ENCODE measurements around the gene CPTP. TPM values are rescaled to one million over a fixed set of nuclear protein-coding genes. Genes with fewer than 3 reads are reported as not detected.

Gene CPTP
- total RNA-seq, 3 donors from 2014 or later (not counting 1 experiment from before 2014, with no cell fraction given): 8.0 to 14.6 (median 12.3) TPM

GRCh38 chr1:1298861-1299685 lies 25.5 kb upstream of the CPTP start:
- H3K36me3 Mint-ChIP-seq: no peaks in the 10 kb centered on the region
- no peak overlapping the region for H3K4me3 ChIP-seq (ENCODE audit: low read length)
- H3K27me3 ChIP-seq (ENCODE audit: control insufficient read depth, insufficient read depth, low read length): no peaks in the 10 kb centered on the region
- no peaks in the 10 kb centered on the region for H3K36me3 ChIP-seq (ENCODE audit: control insufficient read depth, insufficient read depth, low read length)
- no peak for TF ChIP-seq CTCF (IDR thresholded peaks at IDR 0.05)
- H3K4me1 Mint-ChIP-seq: peaks cover 0 to 3% of the 10 kb centered on the region in 2 donors
- intact Hi-C loops (cut with micrococcal nuclease): no loop called here
- DNase-seq: no peak
- WGBS (ENCODE audit: insufficient coverage): 82% methylated on average over 28 of the region's 30 CpGs
- H3K9me3 Mint-ChIP-seq: no peaks in the 10 kb centered on the region
- no peak overlapping the region for H3K4me3 Mint-ChIP-seq
- no peaks in the 10 kb centered on the region for H3K27me3 Mint-ChIP-seq (ENCODE audit: low read depth in 2 of 2)
- peak in 1 of 3 donors; percentile 46 for ATAC-seq
- H3K27ac Mint-ChIP-seq: no peak overlapping the region
- peaks cover 4% of the 10 kb centered on the region for H3K4me1 ChIP-seq (ENCODE audit: control insufficient read depth, insufficient read depth, low read length)
- H3K27ac ChIP-seq (ENCODE audit: low read length): no peak overlapping the region
- no peaks in the 10 kb centered on the region for H3K9me3 ChIP-seq (ENCODE audit: control insufficient read depth, insufficient read depth, low read length)

DNA sequence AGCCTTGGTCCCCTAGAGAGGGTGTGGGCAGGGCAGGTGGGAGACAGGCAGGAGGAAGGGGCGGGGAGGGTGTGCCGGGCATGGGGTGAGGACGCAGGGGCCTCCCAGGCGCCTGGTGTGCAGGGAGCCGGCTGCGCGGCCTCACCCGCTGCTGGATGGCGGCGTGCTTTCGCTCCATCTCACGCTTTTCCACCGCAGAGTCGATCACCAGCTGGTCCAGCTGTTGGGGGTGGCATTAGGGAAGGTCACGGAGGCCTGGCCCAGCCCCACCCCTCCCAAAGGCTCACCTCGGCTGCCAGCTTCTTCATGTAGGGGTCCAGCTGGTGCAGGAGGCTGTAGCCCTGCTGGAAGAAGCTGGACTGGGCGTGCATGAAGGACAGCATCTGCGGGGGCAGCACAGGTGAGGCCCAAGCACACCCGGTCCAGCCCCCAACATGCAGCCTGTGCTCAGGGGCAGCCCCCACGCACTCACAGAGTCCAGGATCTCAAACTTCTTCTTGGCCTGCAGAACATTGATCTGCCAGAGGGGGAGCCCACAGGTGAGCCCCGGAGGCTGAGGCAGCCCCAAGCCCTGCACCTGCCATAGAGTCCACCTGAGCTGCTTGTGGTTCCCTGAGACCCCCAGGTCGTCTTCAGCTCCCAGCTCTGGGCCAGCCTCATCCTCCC lies 24.8 kb upstream of the CPTP start:
- ATAC-seq (peak in 2 of 3 donors; percentile 46 to 48), DNase-seq (peak in 1 of 2 donors; percentile 55)
- Mint-ChIP-seq H3K4me3 (no peak overlapping the region), H3K4me1 (peaks cover 0 to 3% of the 10 kb centered on the region in 2 donors), H3K27ac (no peak overlapping the region), H3K36me3 (no peaks in the 10 kb centered on the region), H3K27me3 (ENCODE audit: low read depth in 2 of 2) (no peaks in the 10 kb centered on the region), H3K9me3 (no peaks in the 10 kb centered on the region)
- Histone ChIP-seq H3K36me3 (ENCODE audit: control insufficient read depth, insufficient read depth, low read length) (no peaks in the 10 kb centered on the region), H3K9me3 (ENCODE audit: control insufficient read depth, insufficient read depth, low read length) (no peaks in the 10 kb centered on the region), H3K4me3 (ENCODE audit: low read length) (no peak overlapping the region), H3K4me1 (ENCODE audit: control insufficient read depth, insufficient read depth, low read length) (peaks cover 11% of the 10 kb centered on the region), H3K27ac (ENCODE audit: low read length) (no peak overlapping the region), H3K27me3 (ENCODE audit: control insufficient read depth, insufficient read depth, low read length) (no peaks in the 10 kb centered on the region)
- peak; percentile 36 for TF ChIP-seq CTCF (IDR thresholded peaks at IDR 0.05)
- intact Hi-C loops (cut with micrococcal nuclease): no loop called here
- WGBS (ENCODE audit: insufficient coverage): 91% methylated on average over 22 of the region's 22 CpGs

DNA sequence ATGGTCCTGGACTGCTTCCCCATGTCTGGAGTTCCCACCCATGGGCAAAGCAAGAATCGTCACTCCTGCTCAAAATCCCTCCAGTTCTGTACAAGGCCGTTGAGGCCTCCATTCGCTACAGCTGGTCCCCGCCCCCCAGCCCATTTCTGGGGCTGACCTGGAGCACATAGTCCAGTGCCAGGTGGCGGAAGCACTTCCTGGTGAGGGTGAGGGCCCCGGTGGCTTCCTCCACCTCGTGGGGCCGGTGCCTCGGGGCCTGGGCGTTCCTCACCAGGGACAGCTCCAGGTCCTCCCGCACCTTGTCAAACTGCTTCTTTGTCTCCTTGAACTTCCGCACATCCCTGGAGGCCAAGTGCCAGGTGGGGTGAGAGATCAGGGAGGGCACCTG lies 24.3 kb upstream of the CPTP start:
- H3K9me3 Mint-ChIP-seq: no peaks in the 10 kb centered on the region
- intact Hi-C loops (cut with micrococcal nuclease): no loop called here
- ATAC-seq: peak in 1 of 3 donors; percentile 5
- no peak overlapping the region for H3K4me3 Mint-ChIP-seq
- peaks cover 0 to 4% of the 10 kb centered on the region in 2 donors for H3K4me1 Mint-ChIP-seq
- no peak for DNase-seq
- no peaks in the 10 kb centered on the region for H3K27me3 ChIP-seq (ENCODE audit: control insufficient read depth, insufficient read depth, low read length)
- no peak overlapping the region for H3K27ac ChIP-seq (ENCODE audit: low read length)
- no peak overlapping the region for H3K4me3 ChIP-seq (ENCODE audit: low read length)
- no peaks in the 10 kb centered on the region for H3K27me3 Mint-ChIP-seq (ENCODE audit: low read depth in 2 of 2)
- H3K36me3 ChIP-seq (ENCODE audit: control insufficient read depth, insufficient read depth, low read length): no peaks in the 10 kb centered on the region
- H3K9me3 ChIP-seq (ENCODE audit: control insufficient read depth, insufficient read depth, low read length): no peaks in the 10 kb centered on the region
- H3K27ac Mint-ChIP-seq: no peak overlapping the region
- TF ChIP-seq CTCF (IDR thresholded peaks at IDR 0.05): peak; percentile 20
- H3K36me3 Mint-ChIP-seq: no peaks in the 10 kb centered on the region
- 95% methylated on average over 12 of the region's 12 CpGs for WGBS (ENCODE audit: insufficient coverage)
- H3K4me1 ChIP-seq (ENCODE audit: control insufficient read depth, insufficient read depth, low read length): peaks cover 16% of the 10 kb centered on the region
